Vagina (tissue), 2 donors: ENCODE data around the gene RAB23. TPM values are rescaled to one million over a fixed set of nuclear protein-coding genes. Genes with fewer than 3 reads are reported as not detected.

Source experiments
- DNase-seq, 2 donors: peaks; one replicate each; pipeline ENCODE4 v3.0.0-alpha.2; 2017; ENCODE audit errors: extremely low spot score in 2 of 2
- H3K27ac ChIP-seq: fragments of 200-600 bp; sonication (generic); one replicate; pipeline ENCODE4 v1.5.1; 2019
- H3K27me3 ChIP-seq: fragments of 200-600 bp; sonication (generic); one replicate; pipeline ENCODE4 v1.5.1; 2019
- H3K36me3 ChIP-seq, 2 donors: fragments of 200-600 bp; sonication (generic); one replicate each; pipeline ENCODE4 v1.5.1; 2017 to 2019
- H3K4me1 ChIP-seq: fragments of 200-600 bp; sonication (generic); one replicate; pipeline ENCODE4 v1.5.1; 2019
- H3K4me3 ChIP-seq, 2 donors: fragments of 200-600 bp; sonication (generic); 1 replicate in 1 of 2; 2 replicates in 1 of 2; pipeline ENCODE4 v1.5.1; 2016 to 2019
- H3K9me3 ChIP-seq: fragments of 200-600 bp; sonication (generic); one replicate; pipeline ENCODE4 v1.5.1; 2019
- CTCF ChIP-seq, 3 experiments: fragments of 450-650 bp in 2 of 3; fragments of 200-600 bp in 1 of 3; sonication (generic) in 1 of 3; IDR thresholded peaks; one replicate each; pipeline ENCODE4 v1.5.1; 2017 to 2019; ENCODE audit warnings: antibody characterized with exemption in 3 of 3, mild to moderate bottlenecking in 2 of 3, moderate library complexity in 2 of 3
- POLR2A ChIP-seq, 2 donors: fragments of 450-650 bp; IDR thresholded peaks; one replicate each; pipeline ENCODE4 v1.6.1; 2017; ENCODE audit warnings: antibody characterized with exemption in 2 of 2, mild to moderate bottlenecking in 2 of 2, moderate library complexity in 2 of 2
- POLR2AphosphoS5 ChIP-seq, 2 donors: sonication (generic); formaldehyde crosslinking; IDR thresholded peaks; one replicate each; pipeline ENCODE4 v1.9.0; 2017; ENCODE audit warnings: antibody characterized with exemption in 2 of 2, mild to moderate bottlenecking in 2 of 2, low read depth in 1 of 2; ENCODE audit not compliant: insufficient read depth in 1 of 2
- intact Hi-C: fragments of 100-400 bp; cut with DNase I; formaldehyde crosslinking; loops from one replicate; pipeline ENCODE4 v1.15.1; 2023
- total RNA-seq: library from RNA; depleted of rRNA; stranded (reverse); fragments of >200 nt; gene quantifications from one replicate; pipeline ENCODE4 v1.2.3, GENCODE V29; 2016

The RAB23 gene
- total RNA-seq, 1 donor from 2014 or later: 31.4 TPM

GRCh38 chr6:57205550-57206328 lies 16.4 kb downstream of the RAB23 start:
- DNase-seq: no peak
- TF ChIP-seq POLR2AphosphoS5 (IDR thresholded peaks at IDR 0.05; ENCODE audit: insufficient read depth in 1 of 2, low read depth in 1 of 2) (no peak), CTCF (IDR thresholded peaks at IDR 0.05) (no peak), POLR2A (IDR thresholded peaks at IDR 0.05) (no peak)
- no peak overlapping the region for H3K27ac ChIP-seq
- H3K9me3 ChIP-seq: no peaks in the 10 kb centered on the region
- intact Hi-C loops: no loop called here
- no peak overlapping the region for H3K4me3 ChIP-seq
- no peaks in the 10 kb centered on the region for H3K4me1 ChIP-seq
- H3K36me3 ChIP-seq: no peaks in the 10 kb centered on the region
- no peaks in the 10 kb centered on the region for H3K27me3 ChIP-seq

GRCh38 chr6:57201718-57202117 lies 20.4 kb downstream of the RAB23 start:
- no peak for DNase-seq
- Histone ChIP-seq H3K27ac (no peak overlapping the region), H3K36me3 (no peaks in the 10 kb centered on the region), H3K4me1 (peaks cover 13% of the 10 kb centered on the region), H3K27me3 (no peaks in the 10 kb centered on the region), H3K9me3 (no peaks in the 10 kb centered on the region), H3K4me3 (no peak overlapping the region)
- intact Hi-C loops: no loop called here
- no peak for TF ChIP-seq POLR2AphosphoS5 (IDR thresholded peaks at IDR 0.05; ENCODE audit: insufficient read depth in 1 of 2, low read depth in 1 of 2)
- no peak for TF ChIP-seq CTCF (IDR thresholded peaks at IDR 0.05)
- no peak for TF ChIP-seq POLR2A (IDR thresholded peaks at IDR 0.05)

GRCh38 chr6:57198926-57199636 lies 23.0 kb downstream of the RAB23 start:
- DNase-seq: no peak
- no peaks in the 10 kb centered on the region for H3K9me3 ChIP-seq
- H3K27ac ChIP-seq: peak overlapping the region; percentile 47
- intact Hi-C loops: loop anchor here (10.0 kb wide), 1 partner anchor 116 kb away; the partner anchor contains the start of gene PRIM2
- no peaks in the 10 kb centered on the region for H3K27me3 ChIP-seq
- no peak overlapping the region for H3K4me3 ChIP-seq
- H3K4me1 ChIP-seq: peaks cover 13% of the 10 kb centered on the region
- TF ChIP-seq POLR2AphosphoS5 (IDR thresholded peaks at IDR 0.05; ENCODE audit: insufficient read depth in 1 of 2, low read depth in 1 of 2) (no peak), POLR2A (IDR thresholded peaks at IDR 0.05) (no peak), CTCF (IDR thresholded peaks at IDR 0.05) (no peak)
- no peaks in the 10 kb centered on the region for H3K36me3 ChIP-seq

GRCh38 chr6:57195457-57195856 lies 26.6 kb downstream of the RAB23 start:
- TF ChIP-seq POLR2A (IDR thresholded peaks at IDR 0.05) (no peak), CTCF (IDR thresholded peaks at IDR 0.05) (no peak)
- no peak overlapping the region for H3K4me3 ChIP-seq
- intact Hi-C loops: loop anchor here (10.0 kb wide), 1 partner anchor 119 kb away; the partner anchor contains the start of gene PRIM2
- peaks cover 11% of the 10 kb centered on the region for H3K4me1 ChIP-seq
- peaks cover 0 to 3% of the 10 kb centered on the region in 2 donors for H3K36me3 ChIP-seq
- no peaks in the 10 kb centered on the region for H3K9me3 ChIP-seq
- no peak overlapping the region for H3K27ac ChIP-seq
- H3K27me3 ChIP-seq: no peaks in the 10 kb centered on the region
- no peak for DNase-seq
